H1 (cell line): Measurements from ENCODE around the gene TMC4.

Experiments
- BACH1 ChIP-seq: IDR thresholded peaks from 2 replicates; pipeline ENCODE4 v1.6.1; 2012; ENCODE audit warnings: low read length, improper control_type of control experiment
- BRCA1 ChIP-seq: IDR thresholded peaks from 2 replicates; pipeline ENCODE4 v1.6.1; 2012; ENCODE audit warnings: low read depth, low read length, improper control_type of control experiment
- CREB1 ChIP-seq: IDR thresholded peaks from 2 replicates; pipeline ENCODE4 v1.6.1; 2012; ENCODE audit warnings: inconsistent platforms
- EZH2 ChIP-seq: fragments of 200-600 bp; sonication (generic); IDR thresholded peaks from 2 replicates; pipeline ENCODE4 v1.7.1; 2012; ENCODE audit warnings: low read depth, mild to moderate bottlenecking, moderate library complexity, low read length, inconsistent platforms; ENCODE audit not compliant: severe bottlenecking
- JUN ChIP-seq: IDR thresholded peaks from 2 replicates; pipeline ENCODE4 v1.6.1; 2011; ENCODE audit warnings: low read depth, mild to moderate bottlenecking, improper control_type of control experiment, low read length
- MAX ChIP-seq: IDR thresholded peaks from 2 replicates; pipeline ENCODE4 v1.6.1; 2012; ENCODE audit warnings: inconsistent platforms
- POLR2A ChIP-seq, 2 experiments: IDR thresholded peaks; 1 replicate in 1 of 2; 2 replicates in 1 of 2; pipeline ENCODE4 v1.6.1; 2011; ENCODE audit warnings: low read depth in 2 of 2, low read length in 2 of 2, mild to moderate bottlenecking in 2 of 2; ENCODE audit errors: control extremely low read depth in 1 of 2
- POLR2AphosphoS5 ChIP-seq: IDR thresholded peaks from 2 replicates; pipeline ENCODE4 v1.6.1; 2011; ENCODE audit warnings: low read depth, low read length
- SP1 ChIP-seq: IDR thresholded peaks from 2 replicates; pipeline ENCODE4 v1.6.1; 2011; ENCODE audit warnings: low read depth, low read length
- TEAD4 ChIP-seq: IDR thresholded peaks from 2 replicates; pipeline ENCODE4 v1.6.1; 2012; ENCODE audit warnings: low read depth, low read length, inconsistent platforms, mixed read lengths
- ZNF274 ChIP-seq: IDR thresholded peaks from 2 replicates; pipeline ENCODE4 v1.7.0; 2012; ENCODE audit warnings: low read length, borderline replicate concordance; ENCODE audit errors: extremely low read depth
- TF ChIP-seq, protein P1 (sequence below), 3 experiments: IDR thresholded peaks; 1 replicate in 2 of 3; 2 replicates in 1 of 3; pipeline versions ENCODE4 v1.5.1 to v1.6.1; 2011; ENCODE audit warnings: low read length in 3 of 3, mild to moderate bottlenecking in 3 of 3, inconsistent platforms in 2 of 3, low read depth in 1 of 3, moderate library complexity in 1 of 3; ENCODE audit not compliant: insufficient read depth in 1 of 3; ENCODE audit errors: control extremely low read depth in 1 of 3

GRCh38 chr19:54218259-54218658 lies 45.3 kb upstream of the TMC4 start:
- TF ChIP-seq POLR2AphosphoS5 (no peak), BRCA1 (no peak), EZH2 (no peak), JUN (no peak), MAX (no peak), ZNF274 (no peak), SP1 (no peak), TEAD4 (no peak), CREB1 (no peak), POLR2A (IDR thresholded peaks at IDR 0.05; ENCODE audit: control extremely low read depth in 1 of 2, low read depth in 2 of 2, low read length in 2 of 2) (no peak), BACH1 (no peak)
- TF ChIP-seq, protein P1, sequence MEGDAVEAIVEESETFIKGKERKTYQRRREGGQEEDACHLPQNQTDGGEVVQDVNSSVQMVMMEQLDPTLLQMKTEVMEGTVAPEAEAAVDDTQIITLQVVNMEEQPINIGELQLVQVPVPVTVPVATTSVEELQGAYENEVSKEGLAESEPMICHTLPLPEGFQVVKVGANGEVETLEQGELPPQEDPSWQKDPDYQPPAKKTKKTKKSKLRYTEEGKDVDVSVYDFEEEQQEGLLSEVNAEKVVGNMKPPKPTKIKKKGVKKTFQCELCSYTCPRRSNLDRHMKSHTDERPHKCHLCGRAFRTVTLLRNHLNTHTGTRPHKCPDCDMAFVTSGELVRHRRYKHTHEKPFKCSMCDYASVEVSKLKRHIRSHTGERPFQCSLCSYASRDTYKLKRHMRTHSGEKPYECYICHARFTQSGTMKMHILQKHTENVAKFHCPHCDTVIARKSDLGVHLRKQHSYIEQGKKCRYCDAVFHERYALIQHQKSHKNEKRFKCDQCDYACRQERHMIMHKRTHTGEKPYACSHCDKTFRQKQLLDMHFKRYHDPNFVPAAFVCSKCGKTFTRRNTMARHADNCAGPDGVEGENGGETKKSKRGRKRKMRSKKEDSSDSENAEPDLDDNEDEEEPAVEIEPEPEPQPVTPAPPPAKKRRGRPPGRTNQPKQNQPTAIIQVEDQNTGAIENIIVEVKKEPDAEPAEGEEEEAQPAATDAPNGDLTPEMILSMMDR (IDR thresholded peaks at IDR 0.05; ENCODE audit: control extremely low read depth in 1 of 3, insufficient read depth in 1 of 3, low read depth in 1 of 3, low read length in 3 of 3) = no peak
